GM21576 (cell line): ENCODE data around the gene RABAC1.

ENCODE experiments used
- ATAC-seq: cut with Tn5 transposase; IDR thresholded peaks from one replicate; pipeline ENCODE4 v1.9.1; 2021; ENCODE audit warnings: mild to moderate bottlenecking, moderate library complexity; ENCODE audit not compliant: unreplicated experiment

Gene RABAC1

DNA sequence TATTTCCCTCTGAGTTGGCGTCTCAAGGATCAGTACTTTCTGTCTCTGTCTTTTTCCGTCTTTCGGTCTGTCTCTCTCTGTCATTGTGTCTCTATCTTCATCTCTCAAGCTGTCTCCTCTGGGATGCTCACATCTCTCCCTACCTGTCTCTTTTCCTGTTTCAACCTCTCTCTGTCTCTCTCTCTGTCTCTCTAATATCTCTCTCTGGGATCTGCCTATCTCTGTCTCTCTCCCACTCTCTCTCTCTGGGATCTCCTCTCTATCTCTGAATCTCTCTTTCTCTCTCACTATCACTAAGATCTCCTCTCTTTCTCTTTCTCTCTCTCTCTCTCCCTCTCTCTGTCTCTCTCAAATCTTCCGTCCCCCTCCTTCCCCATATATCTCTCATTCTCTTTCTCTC, 30.9 kb upstream of the RABAC1 start:
- no peak for ATAC-seq

DNA sequence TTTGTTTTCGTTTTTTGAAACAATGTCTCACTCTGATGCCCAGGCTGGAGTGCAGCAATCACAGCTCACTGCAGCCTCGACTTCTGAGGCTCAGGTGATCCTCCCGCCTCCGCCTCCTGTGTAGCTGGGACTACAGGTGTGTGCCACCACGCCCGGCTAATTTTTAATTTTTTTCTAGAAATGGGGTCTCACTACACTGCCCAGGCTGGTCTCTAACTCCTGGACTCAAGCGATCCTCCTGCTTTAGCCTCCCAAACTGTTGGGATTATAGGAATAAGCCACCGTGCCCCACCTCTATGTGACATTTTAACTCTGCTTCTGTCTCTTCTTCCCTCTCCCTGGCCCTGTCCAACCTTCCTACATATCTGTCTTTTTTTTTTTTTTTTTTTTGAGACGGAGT, 29.8 kb upstream of the RABAC1 start:
- no peak for ATAC-seq

GRCh38 chr19:41987141-41987860, 28.2 kb upstream of the RABAC1 start:
- no peak for ATAC-seq

- ATAC-seq, result no peak
These were observed 25.8 kb upstream of the RABAC1 start for GRCh38 chr19:41984961-41985360.

DNA sequence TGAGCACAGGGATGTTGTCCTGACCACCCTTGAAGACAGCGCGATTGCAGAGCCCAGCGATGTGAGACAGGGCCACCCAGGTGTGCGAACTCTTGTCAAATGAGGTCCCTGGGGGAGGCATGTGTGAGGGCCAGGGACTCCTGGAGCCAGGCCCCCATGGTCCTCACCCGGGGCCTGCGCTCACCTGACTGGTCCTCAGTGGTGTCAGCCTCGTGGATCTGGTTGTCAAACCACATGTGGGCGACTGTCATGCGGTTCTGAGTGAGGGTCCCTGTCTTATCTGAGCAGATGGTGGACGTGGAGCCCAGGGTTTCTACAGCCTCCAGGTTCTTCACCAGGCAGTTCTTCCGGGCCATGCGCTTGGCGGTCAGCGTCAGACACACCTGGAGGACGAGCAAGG, 22.6 kb upstream of the RABAC1 start:
- no peak for ATAC-seq

GRCh38 chr19:41978470-41978869, 19.3 kb upstream of the RABAC1 start:
- no peak for ATAC-seq

DNA sequence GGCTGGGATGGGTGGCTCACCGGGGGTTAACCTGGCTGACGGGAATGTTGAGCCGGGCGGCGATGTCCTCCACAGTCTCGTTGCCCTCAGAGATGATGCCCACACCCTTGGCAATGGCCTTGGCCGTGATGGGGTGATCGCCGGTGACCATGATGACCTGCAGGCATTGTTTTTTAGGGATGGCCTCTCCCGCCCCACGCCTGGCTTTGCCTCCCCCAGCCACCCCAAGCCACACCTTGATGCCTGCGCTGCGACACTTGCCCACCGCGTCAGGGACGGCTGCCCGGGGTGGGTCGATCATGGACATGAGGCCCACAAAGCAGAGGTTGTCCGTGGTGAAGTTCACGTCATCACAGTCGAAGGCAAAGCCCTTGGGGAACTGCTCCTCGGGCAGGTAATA, 18.8 kb upstream of the RABAC1 start:
- no peak for ATAC-seq

- no peak for ATAC-seq
These were observed 15.5 kb upstream of the RABAC1 start for GRCh38 chr19:41974652-41975051.

- no peak for ATAC-seq
These were observed 12.2 kb upstream of the RABAC1 start for GRCh38 chr19:41971363-41971762.

GRCh38 chr19:41969772-41970458, 10.8 kb upstream of the RABAC1 start:
- no peak for ATAC-seq

GRCh38 chr19:41968751-41969595, 9.9 kb upstream of the RABAC1 start:
- no peak for ATAC-seq

GRCh38 chr19:41967054-41967783, 8.1 kb upstream of the RABAC1 start:
- ATAC-seq, result no peak

DNA sequence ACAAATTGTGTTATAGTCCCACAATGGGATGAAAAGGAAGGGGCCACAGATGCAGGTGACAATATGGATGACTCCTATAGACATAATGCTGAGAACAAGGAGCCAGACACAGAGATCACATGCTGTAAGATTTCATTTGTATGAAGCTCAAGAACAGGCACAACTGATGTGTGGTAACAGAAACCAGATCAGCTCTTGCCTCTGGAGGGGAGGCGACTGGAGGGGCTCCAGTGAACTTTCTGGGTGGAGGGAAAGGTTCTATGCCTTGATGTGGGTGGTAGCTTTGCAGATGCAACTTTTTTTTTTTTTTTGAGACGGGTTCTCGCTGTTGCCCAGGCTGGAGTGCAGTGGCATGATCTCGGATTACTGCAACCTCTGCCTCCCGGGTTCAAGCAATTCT, 6.0 kb upstream of the RABAC1 start:
- ATAC-seq, result no peak

- ATAC-seq, result no peak
These were observed 1.9 kb upstream of the RABAC1 start for GRCh38 chr19:41960973-41961372.

GRCh38 chr19:41958367-41959055, 610 bp downstream of the RABAC1 start:
- peak; percentile 46 for ATAC-seq

GRCh38 chr19:41957838-41958366, 1.2 kb downstream of the RABAC1 start:
- ATAC-seq, result no peak

DNA sequence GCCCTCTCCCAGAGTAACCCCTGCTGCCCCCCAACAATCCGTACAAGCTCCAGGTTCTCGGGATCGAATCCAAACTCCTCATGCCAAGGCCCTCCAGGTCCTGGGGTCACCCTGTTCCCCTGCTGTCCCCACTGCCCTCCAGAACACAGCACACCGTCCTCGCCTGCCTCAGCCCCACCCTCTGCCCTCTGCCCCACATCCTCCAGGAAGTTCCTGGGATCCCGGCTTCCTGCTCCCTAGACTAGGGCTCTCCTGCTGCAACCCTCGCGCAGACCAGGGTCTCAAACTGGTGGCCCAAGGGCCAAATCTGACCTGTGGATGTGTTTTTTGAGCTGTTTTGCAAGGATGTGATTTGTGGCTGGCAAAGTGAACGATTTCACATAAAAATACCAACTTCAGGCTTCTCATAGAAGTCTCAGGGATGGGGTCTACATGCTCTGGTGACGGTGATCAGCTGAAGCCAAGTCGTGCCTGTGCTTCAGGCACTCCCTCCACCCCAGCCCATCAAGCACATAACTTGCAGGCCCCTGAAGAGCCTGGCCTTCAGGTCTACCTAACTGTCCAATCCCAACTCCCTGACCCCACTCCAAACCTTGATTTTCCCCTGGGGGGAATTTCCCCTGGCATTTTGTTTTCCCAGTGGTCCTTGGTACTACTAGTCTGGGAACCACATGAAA, 1.8 kb downstream of the RABAC1 start:
- ATAC-seq, result no peak

- no peak for ATAC-seq
These were observed 2.5 kb downstream of the RABAC1 start for GRCh38 chr19:41956621-41957020.

DNA sequence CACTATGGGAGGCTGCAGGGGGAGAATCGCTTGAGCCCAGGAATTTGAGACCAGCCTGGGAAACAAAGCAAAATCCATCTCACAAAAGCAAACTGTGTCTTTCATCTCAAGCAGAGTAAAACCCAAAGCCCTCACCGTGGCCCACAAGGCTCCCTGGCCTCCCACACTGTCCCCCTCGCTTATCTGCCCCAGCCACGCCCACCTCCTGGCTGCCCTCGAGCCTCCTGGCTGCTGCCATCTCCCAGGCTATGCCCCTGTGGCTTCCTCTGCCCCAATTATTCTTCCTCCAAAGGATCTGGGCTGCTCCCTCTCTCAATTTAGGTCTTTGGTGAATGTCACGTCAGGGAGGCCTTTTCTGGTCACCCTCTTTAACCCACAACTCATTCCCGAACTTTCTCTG, 3.6 kb downstream of the RABAC1 start:
- no peak for ATAC-seq
